WTC11 (cell line): ENCODE measurements around the gene CALN1. TPM values are rescaled to one million over a fixed set of nuclear protein-coding genes. Genes with fewer than 3 reads are reported as not detected.

Experiments
- ATAC-seq: fragments of 200-7000 bp; cut with Tn5 transposase; 2 replicates; pipeline ENCODE4 v1.10.0; 2021; ENCODE audit warnings: mild to moderate bottlenecking, moderate library complexity
- CTCF ChIA-PET: fragments of 300-600 bp; sonication (Branson Sonifier 250); formaldehyde crosslinking; loops from one replicate; lab custom pipeline; 2021; ENCODE audit warnings: antibody characterized with exemption; lab: Charles Lee
- POLR2A ChIA-PET: fragments of 350-600 bp; sonication (Branson Sonifier 250); formaldehyde crosslinking; loops from one replicate; lab custom pipeline; 2021; ENCODE audit warnings: antibody characterized with exemption; lab: Charles Lee
- DNase-seq: peaks from one replicate; pipeline ENCODE4 v3.0.0; 2021; ENCODE audit warnings: low spot score
- H3K27ac Mint-ChIP-seq: 2 replicates; pipeline ENCODE4 v1.8.0; 2021; ENCODE audit warnings: mixed read lengths
- H3K27me3 Mint-ChIP-seq: 2 replicates; pipeline ENCODE4 v1.8.0; 2021; ENCODE audit warnings: low read depth, mild to moderate bottlenecking, moderate library complexity, mixed read lengths
- H3K36me3 Mint-ChIP-seq: 2 replicates; pipeline ENCODE4 v1.8.0; 2021; ENCODE audit warnings: mixed read lengths
- H3K4me1 Mint-ChIP-seq: 2 replicates; pipeline ENCODE4 v1.8.0; 2022; ENCODE audit warnings: mixed read lengths
- H3K4me3 Mint-ChIP-seq: 2 replicates; pipeline ENCODE4 v1.8.0; 2021; ENCODE audit warnings: mild to moderate bottlenecking, moderate library complexity, mixed read lengths
- H3K9me3 Mint-ChIP-seq: 2 replicates; pipeline ENCODE4 v1.8.0; 2021; ENCODE audit warnings: mixed read lengths
- ATF1 ChIP-seq: sonication (generic); formaldehyde crosslinking; IDR thresholded peaks from 2 replicates; pipeline ENCODE4 v1.8.1; 2023; ENCODE audit warnings: mild to moderate bottlenecking, moderate library complexity, missing genetic modification reagents
- CREM ChIP-seq: sonication (generic); formaldehyde crosslinking; IDR thresholded peaks from 2 replicates; pipeline ENCODE4 v1.8.1; 2022; ENCODE audit warnings: mild to moderate bottlenecking, missing genetic modification reagents, moderate library complexity
- CTCF ChIP-seq: fragments of 200-600 bp; IDR thresholded peaks from 2 replicates; pipeline ENCODE4 v1.8.0; 2022; ENCODE audit warnings: antibody characterized with exemption
- E2F5 ChIP-seq: sonication (generic); formaldehyde crosslinking; IDR thresholded peaks from 2 replicates; pipeline ENCODE4 v1.8.1; 2022; ENCODE audit warnings: mild to moderate bottlenecking, moderate library complexity, missing genetic modification reagents
- ERG ChIP-seq: fragments of 250-450 bp; sonication (Bioruptor Pico); IDR thresholded peaks from 2 replicates; pipeline ENCODE4 v1.8.0; 2021; ENCODE audit warnings: mild to moderate bottlenecking
- FOXP4 ChIP-seq: sonication (generic); formaldehyde crosslinking; IDR thresholded peaks from 2 replicates; pipeline ENCODE4 v1.8.0; 2022; ENCODE audit warnings: mild to moderate bottlenecking, missing genetic modification reagents
- HMGA2 ChIP-seq: fragments of 250-450 bp; sonication (Bioruptor Pico); IDR thresholded peaks from 2 replicates; pipeline ENCODE4 v1.4.0; 2021; ENCODE audit warnings: mild to moderate bottlenecking, moderate library complexity
- MAX ChIP-seq: sonication (generic); formaldehyde crosslinking; IDR thresholded peaks from 2 replicates; pipeline ENCODE4 v1.8.0; 2022; ENCODE audit warnings: mild to moderate bottlenecking, missing genetic modification reagents
- NFE2L1 ChIP-seq: sonication (generic); formaldehyde crosslinking; IDR thresholded peaks from 2 replicates; pipeline ENCODE4 v1.8.1; 2023; ENCODE audit warnings: missing genetic modification reagents
- PREB ChIP-seq: sonication (generic); formaldehyde crosslinking; IDR thresholded peaks from 2 replicates; pipeline ENCODE4 v1.8.1; 2022; ENCODE audit warnings: mild to moderate bottlenecking, missing genetic modification reagents, moderate library complexity, borderline replicate concordance
- SMAD4 ChIP-seq: sonication (generic); formaldehyde crosslinking; IDR thresholded peaks from 2 replicates; pipeline ENCODE4 v1.8.0; 2022; ENCODE audit warnings: mild to moderate bottlenecking, missing genetic modification reagents
- SP1 ChIP-seq: sonication (generic); formaldehyde crosslinking; conservative IDR thresholded peaks from 2 replicates; pipeline ENCODE4 v1.8.1; 2022; ENCODE audit warnings: missing genetic modification reagents
- TEAD4 ChIP-seq: sonication (generic); formaldehyde crosslinking; IDR thresholded peaks from 2 replicates; pipeline ENCODE4 v1.8.0; 2022; ENCODE audit warnings: mild to moderate bottlenecking, missing genetic modification reagents
- ZBTB43 ChIP-seq: sonication (generic); formaldehyde crosslinking; IDR thresholded peaks from 2 replicates; pipeline ENCODE4 v1.8.1; 2023; ENCODE audit warnings: mild to moderate bottlenecking, missing genetic modification reagents
- ZNF138 ChIP-seq: sonication (generic); formaldehyde crosslinking; conservative IDR thresholded peaks from 2 replicates; pipeline ENCODE4 v1.8.1; 2022; ENCODE audit warnings: mild to moderate bottlenecking, moderate library complexity, missing genetic modification reagents
- ZNF232 ChIP-seq: sonication (generic); formaldehyde crosslinking; IDR thresholded peaks from 2 replicates; pipeline ENCODE4 v1.8.0; 2022; ENCODE audit warnings: mild to moderate bottlenecking, missing genetic modification reagents
- ZNF416 ChIP-seq: fragments of 250-450 bp; sonication (Bioruptor Pico); IDR thresholded peaks from 2 replicates; pipeline ENCODE4 v1.9.0; 2021; ENCODE audit warnings: mild to moderate bottlenecking, inconsistent platforms
- total RNA-seq: library from RNA; stranded (reverse); gene quantifications from 3 replicates; pipeline ENCODE4 v1.2.3, GENCODE V29; 2021

CALN1 gene
- total RNA-seq, 1 experiment from 2014 or later: 10.5 TPM

GRCh38 chr7:72406820-72407403 lies 5.2 kb downstream of the CALN1 start (continued):
- no peak for TF ChIP-seq ERG (CRISPR knock-in tag)
- TF ChIP-seq CTCF: no peak
- TF ChIP-seq NFE2L1 (CRISPR knock-in tag): no peak
- no peak for TF ChIP-seq TEAD4
- TF ChIP-seq FOXP4: no peak
- TF ChIP-seq ZNF416 (CRISPR knock-in tag): no peak
- no peak for TF ChIP-seq SMAD4 (CRISPR knock-in tag)
- TF ChIP-seq SP1 (CRISPR knock-in tag): no peak
- no peak for TF ChIP-seq ZNF232 (CRISPR knock-in tag)
- no peak for TF ChIP-seq E2F5 (CRISPR knock-in tag)

GRCh38 chr7:72405871-72406270 lies 6.3 kb downstream of the CALN1 start:
- no peak for ATAC-seq
- no peaks in the 10 kb centered on the region for H3K9me3 Mint-ChIP-seq
- CTCF ChIA-PET: interaction anchor here (1.0 to 2.3 kb wide), 6 partner anchors 15 to 654 kb away, joined by 3 to 6 read pairs (median 4); no protein-coding TSS in a partner anchor
- H3K4me3 Mint-ChIP-seq: no peak overlapping the region
- H3K4me1 Mint-ChIP-seq: peaks cover 11% of the 10 kb centered on the region
- H3K36me3 Mint-ChIP-seq: no peaks in the 10 kb centered on the region
- DNase-seq: no peak
- POLR2A ChIA-PET: no interaction called here
- no peak overlapping the region for H3K27ac Mint-ChIP-seq
- no peaks in the 10 kb centered on the region; the same call in 1 of the 2 replicates for H3K27me3 Mint-ChIP-seq
- TF ChIP-seq PREB (CRISPR knock-in tag): no peak
- no peak for TF ChIP-seq ATF1 (CRISPR knock-in tag)
- TF ChIP-seq ZNF138 (CRISPR knock-in tag): no peak
- TF ChIP-seq, all 79 proteins: peak for 0

- TF ChIP-seq MAX (no peak), HMGA2 (CRISPR knock-in tag) (no peak), FOXP4 (no peak), CREM (CRISPR knock-in tag) (no peak), ZBTB43 (CRISPR knock-in tag) (no peak), ZNF416 (CRISPR knock-in tag) (no peak)
- H3K4me3 Mint-ChIP-seq: no peak overlapping the region
- no peaks in the 10 kb centered on the region; the same call in 1 of the 2 replicates for H3K27me3 Mint-ChIP-seq
- peaks cover 10% of the 10 kb centered on the region for H3K4me1 Mint-ChIP-seq
- ATAC-seq (no peak), DNase-seq (no peak)
- no peak overlapping the region for H3K27ac Mint-ChIP-seq
- H3K9me3 Mint-ChIP-seq: no peaks in the 10 kb centered on the region
- ChIA-PET POLR2A (no interaction called here), CTCF (interaction anchor here (1.1 to 2.3 kb wide), 4 partner anchors 15 to 653 kb away, joined by 3 to 6 read pairs (median 4); no protein-coding TSS in a partner anchor)
- no peaks in the 10 kb centered on the region for H3K36me3 Mint-ChIP-seq
Measured at GRCh38 chr7:72405418-72405817, 6.7 kb downstream of the CALN1 start.
